Panc1 (cell line): Measurements from ENCODE around the gene BMAL1. TPM values are rescaled to one million over a fixed set of nuclear protein-coding genes. Genes with fewer than 3 reads are reported as not detected.

ENCODE experiments used
- ATAC-seq: fragments of 200-7000 bp; cut with Tn5 transposase; 2 replicates; pipeline ENCODE4 v1.9.1; 2020; ENCODE audit warnings: mild to moderate bottlenecking, moderate library complexity
- BruUV-seq: library from RNA; stranded (reverse); fragments of 400-500 nt; replicated peaks from 2 replicates; lab custom pipeline; 2021; lab: Mats Ljungman, UMichigan
- CTCF ChIA-PET: fragments of 300-600 bp; sonication (Branson Sonifier 250); formaldehyde crosslinking; loops from one replicate; lab custom pipeline; 2022; ENCODE audit warnings: antibody characterized with exemption; lab: Charles Lee
- POLR2A ChIA-PET: fragments of 300-600 bp; sonication (Branson Sonifier 250); formaldehyde crosslinking; loops from one replicate; lab custom pipeline; 2022; ENCODE audit warnings: antibody characterized with exemption; lab: Charles Lee
- DNase-seq: peaks from one replicate; pipeline ENCODE4 v3.0.0-alpha.2; 2010; ENCODE audit warnings: low read depth, low spot score
- H3K27ac ChIP-seq: 2 replicates; pipeline ENCODE4 v1.5.1; 2011; ENCODE audit warnings: mild to moderate bottlenecking, low read length, inconsistent platforms
- H3K27me3 ChIP-seq: fragments of 200-500 bp; sonication (Bioruptor generic); 2 replicates; pipeline ENCODE4 v1.6.0; 2014; ENCODE audit warnings: low read length, inconsistent platforms; ENCODE audit not compliant: control insufficient read depth, insufficient read depth
- H3K36me3 ChIP-seq: fragments of 200-500 bp; sonication (Bioruptor generic); 2 replicates; pipeline ENCODE4 v1.5.1; 2014; ENCODE audit warnings: inconsistent platforms, mild to moderate bottlenecking, low read length, moderate library complexity; ENCODE audit not compliant: control insufficient read depth, insufficient read depth
- H3K4me1 ChIP-seq: 2 replicates; pipeline ENCODE4 v1.5.1; 2011; ENCODE audit warnings: inconsistent platforms, mild to moderate bottlenecking, low read length, moderate library complexity; ENCODE audit not compliant: control insufficient read depth, insufficient read depth
- H3K4me3 ChIP-seq, 2 experiments: 2 replicates each; pipeline ENCODE4 v1.5.1; 2011 to 2012; ENCODE audit warnings: low read depth in 2 of 2, low read length in 2 of 2, mild to moderate bottlenecking in 2 of 2, inconsistent platforms in 1 of 2, moderate library complexity in 1 of 2
- H3K9me3 ChIP-seq: fragments of 200-500 bp; sonication (Bioruptor generic); 2 replicates; pipeline ENCODE4 v1.5.1; 2014; ENCODE audit warnings: low read depth, mild to moderate bottlenecking, inconsistent platforms, low read length, moderate library complexity; ENCODE audit not compliant: control insufficient read depth, insufficient read depth
- POLR2AphosphoS5 ChIP-seq: IDR thresholded peaks from 2 replicates; pipeline ENCODE4 v1.6.1; 2012; ENCODE audit warnings: mild to moderate bottlenecking, low read depth, low read length, moderate library complexity
- SIN3A ChIP-seq: IDR thresholded peaks from 2 replicates; pipeline ENCODE4 v1.6.1; 2012; ENCODE audit warnings: low read depth, mild to moderate bottlenecking, low read length, moderate library complexity, borderline replicate concordance; ENCODE audit not compliant: insufficient read depth
- TCF7L2 ChIP-seq: IDR thresholded peaks from 2 replicates; pipeline ENCODE4 v1.6.1; 2011; ENCODE audit warnings: mild to moderate bottlenecking, low read depth, low read length, inconsistent platforms
- in situ Hi-C: cut with HindIII; loops from 2 replicates; pipeline ENCODE4 v1.10.0; 2016; ENCODE audit warnings: low sequenced_read_pairs, low pct_unique_long_range_greater_than_20kb
- intact Hi-C: fragments of 100-400 bp; cut with micrococcal nuclease; formaldehyde crosslinking; loops from one replicate; pipeline ENCODE4 v1.10.0; 2022; ENCODE audit not compliant: unreplicated experiment
- total RNA-seq: library from RNA; stranded (reverse); gene quantifications from one replicate; pipeline ENCODE4 v1.2.1, GENCODE V29; 2021; ENCODE audit not compliant: unreplicated experiment
- TF ChIP-seq, protein P1 (sequence below), 2 experiments: IDR thresholded peaks; 2 replicates each; pipeline ENCODE4 v1.6.1; 2011 to 2012; ENCODE audit warnings: low read depth in 2 of 2, control low read depth in 1 of 2, low read length in 1 of 2, mild to moderate bottlenecking in 1 of 2, moderate library complexity in 1 of 2; ENCODE audit not compliant: insufficient read depth in 1 of 2
- TF ChIP-seq, protein P2 (sequence below): fragments of 450-650 bp; IDR thresholded peaks from 2 replicates; pipeline ENCODE4 v1.5.1; 2017; ENCODE audit warnings: mild to moderate bottlenecking

Gene BMAL1
- total RNA-seq, 1 experiment from 2014 or later: 9.3 TPM

DNA sequence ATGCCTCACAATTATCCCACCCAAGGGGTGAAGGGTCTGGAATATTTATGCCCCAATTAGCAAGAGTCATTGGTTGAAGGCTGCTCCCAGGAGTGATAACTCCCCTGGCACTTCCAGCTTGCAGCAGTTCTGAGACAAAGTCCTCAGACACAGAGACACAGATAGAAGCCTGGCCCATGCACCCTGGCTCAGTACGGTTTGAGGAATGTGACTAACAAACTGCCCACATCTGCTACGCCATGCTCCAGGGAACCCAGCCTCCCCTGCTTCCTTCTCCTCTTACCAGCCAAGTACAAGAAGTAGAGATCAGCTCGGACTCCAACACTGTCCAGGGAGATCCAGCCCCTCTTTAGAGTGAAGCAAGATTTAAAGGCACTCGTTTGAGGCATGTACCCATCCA lies 48.5 kb upstream of the BMAL1 start:
- ChIA-PET CTCF (no interaction called here), POLR2A (no interaction called here)
- DNase-seq (no peak), ATAC-seq (0 out of 2 replicates have a peak, but pooled peaks have one; percentile 26)
- TF ChIP-seq TCF7L2: no peak
- no peak for TF ChIP-seq SIN3A
- no peak for TF ChIP-seq POLR2AphosphoS5
- TF ChIP-seq, protein P1, sequence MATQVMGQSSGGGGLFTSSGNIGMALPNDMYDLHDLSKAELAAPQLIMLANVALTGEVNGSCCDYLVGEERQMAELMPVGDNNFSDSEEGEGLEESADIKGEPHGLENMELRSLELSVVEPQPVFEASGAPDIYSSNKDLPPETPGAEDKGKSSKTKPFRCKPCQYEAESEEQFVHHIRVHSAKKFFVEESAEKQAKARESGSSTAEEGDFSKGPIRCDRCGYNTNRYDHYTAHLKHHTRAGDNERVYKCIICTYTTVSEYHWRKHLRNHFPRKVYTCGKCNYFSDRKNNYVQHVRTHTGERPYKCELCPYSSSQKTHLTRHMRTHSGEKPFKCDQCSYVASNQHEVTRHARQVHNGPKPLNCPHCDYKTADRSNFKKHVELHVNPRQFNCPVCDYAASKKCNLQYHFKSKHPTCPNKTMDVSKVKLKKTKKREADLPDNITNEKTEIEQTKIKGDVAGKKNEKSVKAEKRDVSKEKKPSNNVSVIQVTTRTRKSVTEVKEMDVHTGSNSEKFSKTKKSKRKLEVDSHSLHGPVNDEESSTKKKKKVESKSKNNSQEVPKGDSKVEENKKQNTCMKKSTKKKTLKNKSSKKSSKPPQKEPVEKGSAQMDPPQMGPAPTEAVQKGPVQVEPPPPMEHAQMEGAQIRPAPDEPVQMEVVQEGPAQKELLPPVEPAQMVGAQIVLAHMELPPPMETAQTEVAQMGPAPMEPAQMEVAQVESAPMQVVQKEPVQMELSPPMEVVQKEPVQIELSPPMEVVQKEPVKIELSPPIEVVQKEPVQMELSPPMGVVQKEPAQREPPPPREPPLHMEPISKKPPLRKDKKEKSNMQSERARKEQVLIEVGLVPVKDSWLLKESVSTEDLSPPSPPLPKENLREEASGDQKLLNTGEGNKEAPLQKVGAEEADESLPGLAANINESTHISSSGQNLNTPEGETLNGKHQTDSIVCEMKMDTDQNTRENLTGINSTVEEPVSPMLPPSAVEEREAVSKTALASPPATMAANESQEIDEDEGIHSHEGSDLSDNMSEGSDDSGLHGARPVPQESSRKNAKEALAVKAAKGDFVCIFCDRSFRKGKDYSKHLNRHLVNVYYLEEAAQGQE (IDR thresholded peaks at IDR 0.05; ENCODE audit: insufficient read depth in 1 of 2, low read depth in 2 of 2, low read length in 1 of 2): no peak
- TF ChIP-seq, protein P2, sequence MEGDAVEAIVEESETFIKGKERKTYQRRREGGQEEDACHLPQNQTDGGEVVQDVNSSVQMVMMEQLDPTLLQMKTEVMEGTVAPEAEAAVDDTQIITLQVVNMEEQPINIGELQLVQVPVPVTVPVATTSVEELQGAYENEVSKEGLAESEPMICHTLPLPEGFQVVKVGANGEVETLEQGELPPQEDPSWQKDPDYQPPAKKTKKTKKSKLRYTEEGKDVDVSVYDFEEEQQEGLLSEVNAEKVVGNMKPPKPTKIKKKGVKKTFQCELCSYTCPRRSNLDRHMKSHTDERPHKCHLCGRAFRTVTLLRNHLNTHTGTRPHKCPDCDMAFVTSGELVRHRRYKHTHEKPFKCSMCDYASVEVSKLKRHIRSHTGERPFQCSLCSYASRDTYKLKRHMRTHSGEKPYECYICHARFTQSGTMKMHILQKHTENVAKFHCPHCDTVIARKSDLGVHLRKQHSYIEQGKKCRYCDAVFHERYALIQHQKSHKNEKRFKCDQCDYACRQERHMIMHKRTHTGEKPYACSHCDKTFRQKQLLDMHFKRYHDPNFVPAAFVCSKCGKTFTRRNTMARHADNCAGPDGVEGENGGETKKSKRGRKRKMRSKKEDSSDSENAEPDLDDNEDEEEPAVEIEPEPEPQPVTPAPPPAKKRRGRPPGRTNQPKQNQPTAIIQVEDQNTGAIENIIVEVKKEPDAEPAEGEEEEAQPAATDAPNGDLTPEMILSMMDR: no peak
- no peaks in the 10 kb centered on the region for H3K9me3 ChIP-seq
- BruUV-seq: no TSS peak
- H3K27me3 ChIP-seq: peaks cover 3% of the 10 kb centered on the region; the same call in 1 of the 2 replicates
- H3K36me3 ChIP-seq: no peaks in the 10 kb centered on the region
- intact Hi-C loops: no loop called here
- in situ Hi-C loops: no loop called here
- H3K4me1 ChIP-seq: no peaks in the 10 kb centered on the region
- no peak overlapping the region for H3K4me3 ChIP-seq
- H3K27ac ChIP-seq: no peak overlapping the region

DNA sequence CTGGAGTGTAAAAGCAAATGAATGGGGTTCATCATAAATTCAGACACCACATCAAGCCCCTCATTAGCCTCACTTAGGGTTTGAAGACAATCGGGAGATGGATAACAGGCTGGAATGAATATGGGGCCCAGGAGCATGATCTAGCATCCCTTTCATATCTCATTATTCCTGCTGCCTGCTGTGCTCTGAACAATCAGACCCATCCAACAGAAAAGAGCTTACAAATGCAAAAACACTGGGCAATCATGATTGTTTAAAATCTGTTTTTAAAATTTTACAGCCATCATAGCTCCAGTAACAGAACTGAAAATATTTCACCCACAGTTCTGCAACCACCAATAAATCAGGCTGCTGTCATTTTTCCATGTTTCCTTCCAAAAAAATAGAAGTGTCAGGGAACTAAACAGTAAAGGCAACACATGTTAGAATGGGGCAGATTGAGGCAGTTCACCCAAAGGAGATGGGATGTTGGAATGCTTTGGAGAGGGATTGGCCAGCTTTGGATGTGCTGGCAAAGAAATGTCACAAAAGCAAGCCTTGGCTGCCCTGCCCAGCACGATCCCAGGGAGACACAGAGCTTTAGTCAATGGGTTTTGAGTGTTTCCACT lies 47.8 kb upstream of the BMAL1 start:
- no peaks in the 10 kb centered on the region for H3K4me1 ChIP-seq
- no TSS peak for BruUV-seq
- no peaks in the 10 kb centered on the region for H3K36me3 ChIP-seq
- no peak for DNase-seq
- H3K27me3 ChIP-seq: peaks cover 3% of the 10 kb centered on the region; the same call in 1 of the 2 replicates
- TF ChIP-seq, protein P2: no peak
- TF ChIP-seq POLR2AphosphoS5 (no peak), TCF7L2 (no peak), SIN3A (no peak)
- TF ChIP-seq, protein P1 (IDR thresholded peaks at IDR 0.05; ENCODE audit: insufficient read depth in 1 of 2, low read depth in 2 of 2, low read length in 1 of 2): no peak
- H3K27ac ChIP-seq: no peak overlapping the region
- H3K4me3 ChIP-seq: no peak overlapping the region
- ATAC-seq: no peak
- in situ Hi-C loops: no loop called here
- ChIA-PET CTCF (no interaction called here), POLR2A (no interaction called here)
- intact Hi-C loops: no loop called here
- no peaks in the 10 kb centered on the region for H3K9me3 ChIP-seq
